ENCODE data around the gene CACNB2. TPM values are rescaled to one million over a fixed set of nuclear protein-coding genes. Genes with fewer than 3 reads are reported as not detected.

The CACNB2 gene
- polyA plus RNA-seq, 1 experiment, result 0.12 TPM

DNA sequence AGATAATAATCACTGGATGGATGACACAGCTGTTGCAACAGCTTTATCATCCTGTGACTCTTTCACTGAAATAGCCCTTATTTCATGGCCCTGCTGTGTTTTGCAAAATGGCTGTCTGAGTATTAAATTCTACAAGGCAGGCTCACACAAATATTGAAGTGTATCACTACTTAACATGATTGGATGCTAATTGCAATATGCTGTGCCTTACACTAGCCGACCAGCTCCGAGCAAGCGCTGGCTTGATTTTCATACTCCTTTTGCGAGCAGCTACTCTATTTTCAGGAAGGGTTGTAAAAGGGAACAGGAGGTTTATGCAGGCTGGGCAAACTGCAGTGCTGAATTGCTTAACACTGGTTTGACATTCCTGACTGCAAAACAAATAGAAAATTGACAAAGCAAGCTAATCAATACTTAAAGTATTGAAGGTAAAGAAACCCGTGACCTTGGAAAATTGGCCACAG, 121.6 kb downstream of the CACNB2 start:
- no peak overlapping the region for H3K4me3 ChIP-seq (ENCODE audit: low read depth, low read length)
- TF ChIP-seq, protein P1, sequence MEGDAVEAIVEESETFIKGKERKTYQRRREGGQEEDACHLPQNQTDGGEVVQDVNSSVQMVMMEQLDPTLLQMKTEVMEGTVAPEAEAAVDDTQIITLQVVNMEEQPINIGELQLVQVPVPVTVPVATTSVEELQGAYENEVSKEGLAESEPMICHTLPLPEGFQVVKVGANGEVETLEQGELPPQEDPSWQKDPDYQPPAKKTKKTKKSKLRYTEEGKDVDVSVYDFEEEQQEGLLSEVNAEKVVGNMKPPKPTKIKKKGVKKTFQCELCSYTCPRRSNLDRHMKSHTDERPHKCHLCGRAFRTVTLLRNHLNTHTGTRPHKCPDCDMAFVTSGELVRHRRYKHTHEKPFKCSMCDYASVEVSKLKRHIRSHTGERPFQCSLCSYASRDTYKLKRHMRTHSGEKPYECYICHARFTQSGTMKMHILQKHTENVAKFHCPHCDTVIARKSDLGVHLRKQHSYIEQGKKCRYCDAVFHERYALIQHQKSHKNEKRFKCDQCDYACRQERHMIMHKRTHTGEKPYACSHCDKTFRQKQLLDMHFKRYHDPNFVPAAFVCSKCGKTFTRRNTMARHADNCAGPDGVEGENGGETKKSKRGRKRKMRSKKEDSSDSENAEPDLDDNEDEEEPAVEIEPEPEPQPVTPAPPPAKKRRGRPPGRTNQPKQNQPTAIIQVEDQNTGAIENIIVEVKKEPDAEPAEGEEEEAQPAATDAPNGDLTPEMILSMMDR (IDR thresholded peaks at IDR 0.05; ENCODE audit: insufficient read depth, low read depth, low read length), result no peak
- DNase-seq (ENCODE audit: low read depth), result no peak
- ChIA-PET CTCF (no interaction called here), POLR2A (no interaction called here)
- no peaks in the 10 kb centered on the region for H3K27me3 ChIP-seq (ENCODE audit: control insufficient read depth, insufficient read depth, low read length)
- no peaks in the 10 kb centered on the region for H3K36me3 ChIP-seq (ENCODE audit: control insufficient read depth, insufficient read depth, low read length)

DNA sequence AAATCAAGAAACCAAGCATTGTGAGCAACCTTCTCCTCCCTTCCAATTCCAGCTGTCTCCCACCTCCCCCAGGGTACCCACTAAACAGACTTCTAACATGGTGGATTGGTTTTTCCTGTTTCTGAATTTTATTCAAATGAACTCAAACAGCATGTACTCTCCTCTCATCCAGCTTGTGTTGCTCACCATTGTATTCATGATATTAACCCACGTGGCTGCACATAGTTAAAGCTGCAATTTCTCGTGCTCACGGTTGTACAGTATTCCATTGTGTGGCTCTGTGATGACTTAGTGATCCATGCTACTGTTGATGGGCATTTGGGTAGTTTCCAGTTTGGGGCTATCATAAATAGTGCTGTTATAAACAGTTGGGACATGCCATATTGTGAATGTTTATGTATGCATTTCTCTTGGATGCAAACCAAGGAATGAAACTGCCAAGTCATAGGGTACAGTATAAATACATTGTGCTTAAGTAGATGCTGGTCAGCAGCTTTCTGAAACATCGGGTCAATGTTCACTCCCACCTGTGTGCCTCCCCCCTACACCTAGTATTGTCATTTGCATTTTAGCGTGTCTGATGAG, 124.3 kb downstream of the CACNB2 start:
- TF ChIP-seq, protein P1 (IDR thresholded peaks at IDR 0.05; ENCODE audit: insufficient read depth, low read depth, low read length), result no peak
- H3K4me3 ChIP-seq (ENCODE audit: low read depth, low read length), result no peak overlapping the region
- CTCF ChIA-PET, result interaction anchor here (0.6 kb wide), 1 partner anchor 14 kb away, joined by 3 read pairs; no protein-coding TSS in a partner anchor
- no peaks in the 10 kb centered on the region for H3K27me3 ChIP-seq (ENCODE audit: control insufficient read depth, insufficient read depth, low read length)
- POLR2A ChIA-PET, result no interaction called here
- H3K36me3 ChIP-seq (ENCODE audit: control insufficient read depth, insufficient read depth, low read length), result no peaks in the 10 kb centered on the region
- DNase-seq (ENCODE audit: low read depth), result no peak

DNA sequence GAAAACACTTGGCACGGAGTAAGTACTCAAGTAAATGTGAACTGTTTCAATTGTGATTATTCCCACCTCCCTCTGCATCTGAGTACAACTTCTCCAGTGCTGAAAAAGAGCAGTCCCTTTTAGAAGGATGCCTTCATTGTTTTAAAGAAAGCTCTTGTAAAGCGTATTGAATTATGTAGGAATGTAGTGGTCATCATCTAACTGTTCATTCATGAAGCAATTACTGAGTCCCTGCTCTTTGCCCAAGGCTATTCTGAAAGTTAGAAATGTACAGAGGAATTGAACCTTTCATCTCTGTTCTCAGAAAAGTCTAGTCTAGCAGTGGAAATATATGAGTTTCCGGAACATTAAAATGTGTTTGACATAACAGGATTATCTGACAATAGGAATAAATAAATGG, 127.8 kb downstream of the CACNB2 start:
- Histone ChIP-seq H3K27me3 (ENCODE audit: control insufficient read depth, insufficient read depth, low read length) (no peaks in the 10 kb centered on the region), H3K36me3 (ENCODE audit: control insufficient read depth, insufficient read depth, low read length) (no peaks in the 10 kb centered on the region), H3K4me3 (ENCODE audit: low read depth, low read length) (no peak overlapping the region)
- CTCF ChIA-PET, result no interaction called here
- TF ChIP-seq, protein P1 (IDR thresholded peaks at IDR 0.05; ENCODE audit: insufficient read depth, low read depth, low read length), result no peak
- POLR2A ChIA-PET, result no interaction called here
- DNase-seq (ENCODE audit: low read depth), result no peak

DNA sequence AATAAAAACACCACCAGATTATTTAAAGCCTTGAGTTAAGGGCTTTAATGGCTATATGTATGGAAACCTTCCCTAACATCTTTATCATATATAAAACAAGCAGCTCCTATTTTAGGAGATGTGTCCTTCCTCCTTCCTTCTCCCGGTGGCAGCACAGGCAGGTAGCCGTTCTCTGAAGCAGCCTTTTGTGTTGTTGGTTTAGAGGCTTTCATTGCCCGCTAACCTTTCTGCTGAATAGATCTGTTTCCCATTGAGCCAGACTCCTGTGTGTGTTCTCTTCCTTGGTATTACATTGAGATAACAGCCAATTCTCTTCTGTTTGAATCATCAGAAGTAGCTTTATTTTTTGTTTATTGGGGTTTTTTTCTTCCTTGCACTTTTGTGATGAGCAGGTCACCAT, 131.3 kb downstream of the CACNB2 start:
- ChIA-PET POLR2A (no interaction called here), CTCF (no interaction called here)
- no peak for DNase-seq (ENCODE audit: low read depth)
- TF ChIP-seq, protein P1 (IDR thresholded peaks at IDR 0.05; ENCODE audit: insufficient read depth, low read depth, low read length), result no peak
- Histone ChIP-seq H3K4me3 (ENCODE audit: low read depth, low read length) (no peak overlapping the region), H3K27me3 (ENCODE audit: control insufficient read depth, insufficient read depth, low read length) (no peaks in the 10 kb centered on the region), H3K36me3 (ENCODE audit: control insufficient read depth, insufficient read depth, low read length) (no peaks in the 10 kb centered on the region)

DNA sequence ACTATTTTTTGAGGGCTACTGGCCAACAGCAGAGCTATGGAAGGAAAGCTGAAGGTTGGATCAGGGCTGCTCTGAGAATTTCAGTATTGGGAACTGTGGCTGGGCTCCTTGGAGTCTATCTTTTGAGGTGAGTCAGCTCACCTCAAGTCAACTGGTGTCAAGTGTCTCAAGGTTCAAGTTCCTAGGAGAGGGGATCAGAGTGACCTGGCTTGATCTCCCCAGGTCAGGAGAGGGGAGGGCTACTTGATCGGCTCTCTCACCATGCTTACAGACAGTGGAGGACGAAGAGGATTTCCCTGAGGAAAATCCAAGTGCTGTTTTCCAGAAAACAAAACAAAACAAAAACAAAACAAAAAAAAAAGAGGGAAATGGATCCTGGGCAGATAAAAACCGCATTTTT, 132.8 kb downstream of the CACNB2 start:
- Histone ChIP-seq H3K27me3 (ENCODE audit: control insufficient read depth, insufficient read depth, low read length) (no peaks in the 10 kb centered on the region), H3K36me3 (ENCODE audit: control insufficient read depth, insufficient read depth, low read length) (no peaks in the 10 kb centered on the region), H3K4me3 (ENCODE audit: low read depth, low read length) (no peak overlapping the region)
- no peak for DNase-seq (ENCODE audit: low read depth)
- CTCF ChIA-PET, result interaction anchor here (0.6 to 0.7 kb wide), 2 partner anchors 78 to 426 kb away, joined by 3 read pairs; no protein-coding TSS in a partner anchor
- POLR2A ChIA-PET, result no interaction called here
- TF ChIP-seq, protein P1 (IDR thresholded peaks at IDR 0.05; ENCODE audit: insufficient read depth, low read depth, low read length), result no peak

Measured in BJ (cell line).